Sciatic nerve (tissue), 2 donors: ENCODE measurements around the gene ITSN1. TPM values are rescaled to one million over a fixed set of nuclear protein-coding genes. Genes with fewer than 3 reads are reported as not detected.

Experiments
- ATAC-seq: fragments of 200-7000 bp; cut with Tn5 transposase; one replicate; pipeline ENCODE4 v1.9.1; 2020; ENCODE audit warnings: mild to moderate bottlenecking, moderate library complexity
- DNase-seq: peaks from one replicate; pipeline ENCODE4 v3.0.0-alpha.2; 2020; ENCODE audit warnings: low spot score
- intact Hi-C: fragments of 100-400 bp; cut with DNase I; formaldehyde crosslinking; loops from one replicate; pipeline ENCODE4 v1.14.2; 2022
- total RNA-seq: library from RNA; stranded (reverse); fragmentation: NEBNext Ultra II Directional; extraction: Animal tissue kit (Norgen Biotek cat#: 25700); gene quantifications from one replicate; pipeline ENCODE4 v1.2.1, GENCODE V29; 2021
- donor health status: DM: no; HTN: no; CAD: no.
- donor health status: DM: no; HTN: no; CAD: no.

Gene ITSN1
- total RNA-seq, 1 donor from 2014 or later: 88.8 TPM

DNA sequence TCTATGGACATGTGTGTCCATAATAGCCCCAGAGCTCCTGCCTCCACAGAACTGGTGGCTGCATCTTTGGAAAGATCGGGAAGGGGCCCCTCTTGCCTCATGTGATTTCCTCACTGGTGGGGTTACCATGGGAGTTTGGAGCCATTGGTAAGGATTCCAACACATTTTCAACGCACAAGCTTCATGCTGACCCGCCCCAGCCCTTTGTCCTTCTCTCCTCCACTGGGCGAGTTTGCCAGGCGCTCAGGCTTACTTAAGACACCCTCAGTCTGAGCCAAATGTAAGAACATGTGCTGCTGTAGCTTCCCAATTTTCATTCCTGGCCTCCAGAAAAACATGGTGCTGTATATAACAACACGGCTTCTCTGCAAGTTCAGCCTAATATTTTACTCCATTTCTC lies 200.9 kb downstream of the ITSN1 start:
- intact Hi-C loops: no loop called here
- ATAC-seq (peak; percentile 80), DNase-seq (peak; percentile 64)

GRCh38 chr21:33844104-33844889 lies 202.0 kb downstream of the ITSN1 start:
- peak; percentile 16 for ATAC-seq
- DNase-seq: peak; percentile 53
- intact Hi-C loops: no loop called here

DNA sequence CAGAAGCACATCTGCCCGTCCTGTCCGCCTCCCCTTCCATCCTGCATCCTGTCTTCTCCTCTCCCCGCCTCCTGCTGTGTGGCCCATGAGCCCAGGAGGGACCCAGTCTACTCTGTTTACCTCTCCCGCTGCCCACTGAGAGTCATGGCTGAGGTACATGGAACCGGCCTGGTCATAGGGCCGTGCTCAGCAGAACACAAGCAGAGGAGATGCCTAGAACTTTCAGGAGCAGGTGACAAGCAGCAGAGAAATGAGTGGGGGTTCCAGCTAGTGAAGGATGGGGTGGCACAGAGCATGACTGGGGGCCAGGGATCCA lies 202.5 kb downstream of the ITSN1 start:
- ATAC-seq (no peak), DNase-seq (no peak)
- intact Hi-C loops: no loop called here

GRCh38 chr21:33846141-33846540 lies 203.8 kb downstream of the ITSN1 start:
- no peak for DNase-seq
- intact Hi-C loops: no loop called here
- ATAC-seq: no peak

DNA sequence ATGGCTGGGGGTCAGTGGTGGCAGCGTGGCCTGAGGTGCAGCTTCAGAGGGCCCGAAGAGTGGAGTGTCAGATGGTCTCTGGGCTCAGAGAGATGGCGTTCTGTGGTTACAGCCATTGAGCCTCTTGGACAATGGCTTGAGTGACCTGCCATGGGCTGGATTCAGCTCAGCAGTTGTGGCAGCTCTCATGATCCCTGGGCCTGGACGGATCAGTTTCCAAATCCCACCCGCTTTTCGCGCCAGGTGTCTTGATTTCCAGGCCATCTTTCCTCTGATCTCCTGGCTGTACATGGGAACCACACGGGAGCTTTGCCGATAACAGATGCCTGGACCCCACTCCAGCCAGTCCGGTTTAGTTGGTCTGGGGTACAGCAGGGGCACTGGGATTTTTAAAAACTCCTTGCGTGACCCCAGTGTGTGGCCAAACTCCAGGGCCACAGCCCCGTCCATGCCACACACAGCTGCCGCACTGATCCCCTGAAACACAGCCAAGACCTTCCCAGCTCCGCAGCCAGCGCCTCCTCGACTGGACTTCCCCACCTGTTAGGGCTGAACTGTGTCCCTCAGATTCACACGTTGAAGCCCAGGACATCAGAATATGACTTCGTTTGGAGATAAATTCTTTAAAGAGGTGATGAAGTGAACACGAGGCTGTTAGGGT lies 205.4 kb downstream of the ITSN1 start:
- intact Hi-C loops: no loop called here
- ATAC-seq (no peak), DNase-seq (peak; percentile 47)

DNA sequence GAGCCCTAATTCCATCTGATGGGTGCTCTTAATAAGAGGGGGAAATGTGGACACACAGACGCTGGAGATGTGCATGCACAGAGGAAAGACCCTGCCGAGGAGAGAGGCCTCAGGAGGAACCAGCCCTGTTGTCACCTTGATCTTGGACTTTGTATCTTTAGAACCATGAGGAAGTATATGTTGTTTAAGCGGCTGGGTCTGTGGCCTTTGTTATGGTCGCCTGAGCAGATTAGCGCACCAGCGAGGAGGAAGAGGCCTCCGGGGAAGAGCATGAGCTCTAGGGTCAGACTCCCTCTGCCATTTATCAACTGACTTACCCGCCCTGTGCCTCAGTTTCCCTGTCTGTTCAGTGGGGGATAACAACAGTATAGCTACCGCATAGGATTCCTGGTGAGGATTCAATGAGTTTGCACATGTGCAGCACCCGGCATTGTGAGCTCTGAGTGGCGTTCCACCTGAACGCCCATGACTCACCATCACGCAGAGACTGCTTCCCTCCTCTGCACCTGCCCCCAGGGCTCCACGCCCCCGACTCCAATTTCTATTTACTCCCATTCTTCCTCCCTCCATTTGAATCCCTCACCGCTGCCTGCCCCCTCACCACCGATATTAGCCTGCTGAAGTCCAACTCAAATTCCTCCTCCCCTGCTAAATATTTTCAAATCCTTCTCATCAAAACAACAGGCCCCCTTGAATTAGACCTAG lies 206.1 kb downstream of the ITSN1 start:
- ATAC-seq (no peak), DNase-seq (peak; percentile 33)
- intact Hi-C loops: no loop called here

DNA sequence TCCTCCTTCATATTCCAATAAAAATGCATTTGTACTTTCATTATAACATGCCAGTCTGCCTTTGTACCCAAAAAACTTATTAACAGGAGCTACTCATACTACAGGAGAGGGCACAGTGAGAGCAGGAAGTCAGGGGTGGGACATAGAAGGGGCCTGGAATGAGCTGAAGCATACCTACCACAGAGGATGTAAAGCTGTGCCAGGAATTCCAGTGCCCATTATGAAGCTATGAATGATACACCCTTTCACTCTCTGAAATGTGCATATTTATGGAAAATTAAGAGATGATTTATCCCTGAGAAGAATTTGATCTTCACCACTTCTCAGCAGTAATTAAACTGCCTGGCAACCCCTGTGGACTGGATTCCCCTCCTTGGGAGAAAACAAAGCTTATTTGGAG lies 207.5 kb downstream of the ITSN1 start:
- ATAC-seq (no peak), DNase-seq (no peak)
- intact Hi-C loops: no loop called here

DNA sequence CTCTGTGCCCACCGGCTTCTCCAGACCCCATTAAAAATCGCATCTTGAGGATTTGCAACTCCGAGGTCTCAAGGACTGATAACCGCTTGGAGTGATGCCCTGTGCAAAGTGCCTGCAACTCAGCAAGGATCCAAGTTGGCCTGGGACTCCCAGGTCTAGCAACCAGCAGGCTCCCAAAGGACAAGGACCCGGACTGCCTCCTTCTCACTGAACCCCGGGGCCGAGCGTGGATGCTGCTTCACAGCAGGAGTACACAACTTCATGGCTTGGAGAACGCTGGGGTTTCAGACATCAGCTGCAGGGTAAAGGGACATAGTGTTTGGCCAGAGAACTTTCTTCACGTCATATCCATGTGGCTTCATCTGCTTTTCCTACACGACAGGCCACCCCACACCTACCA lies 208.1 kb downstream of the ITSN1 start:
- ATAC-seq: no peak
- intact Hi-C loops: no loop called here
- peak; percentile 56 for DNase-seq

- ATAC-seq (no peak), DNase-seq (peak; percentile 42)
- intact Hi-C loops: no loop called here
Observed at GRCh38 chr21:33850985-33851384, 208.7 kb downstream of the ITSN1 start.

DNA sequence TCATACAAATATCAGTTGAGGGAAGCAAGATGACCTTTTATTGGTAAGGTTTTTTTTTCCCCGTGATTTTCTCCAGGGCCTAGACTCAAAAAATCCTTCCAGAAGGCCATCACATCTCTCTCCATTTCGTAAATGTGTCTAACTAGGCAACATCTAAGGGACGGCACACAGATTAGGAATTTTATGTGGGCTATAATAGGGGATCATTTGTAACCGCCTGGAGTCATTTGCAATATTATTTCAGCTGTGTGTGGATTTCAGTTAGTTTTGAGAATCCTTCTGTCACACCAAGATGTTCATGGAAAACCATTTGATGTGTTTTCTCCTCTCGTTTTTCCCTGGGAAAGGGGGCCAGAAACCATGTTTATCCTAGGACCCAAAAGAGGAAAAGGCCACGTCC lies 210.2 kb downstream of the ITSN1 start:
- ATAC-seq: peak; percentile 81
- intact Hi-C loops: no loop called here

DNA sequence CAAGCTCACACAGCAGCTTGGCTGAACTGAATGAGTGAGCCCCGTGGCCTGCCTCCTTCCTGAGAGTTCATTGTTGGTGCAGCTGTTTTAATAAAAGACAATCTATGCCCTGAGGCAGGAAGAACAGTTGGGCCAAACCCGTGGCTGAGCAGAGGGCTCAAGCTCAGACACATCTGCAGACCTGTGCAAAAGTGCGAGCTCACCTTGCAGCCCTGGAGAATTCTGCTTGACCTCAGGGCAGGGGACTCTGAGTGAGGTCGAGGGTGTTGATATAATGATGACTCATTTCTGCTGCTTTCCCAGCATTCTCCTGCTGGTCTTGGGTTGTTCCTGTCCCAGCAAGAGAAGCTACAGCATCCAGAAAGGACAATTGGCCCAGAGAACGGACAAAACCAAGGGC lies 212.3 kb downstream of the ITSN1 start:
- intact Hi-C loops: no loop called here
- no peak for ATAC-seq
- DNase-seq: no peak

More for the DNA sequence above, 210.2 kb downstream of the ITSN1 start:
- no peak for DNase-seq

DNA sequence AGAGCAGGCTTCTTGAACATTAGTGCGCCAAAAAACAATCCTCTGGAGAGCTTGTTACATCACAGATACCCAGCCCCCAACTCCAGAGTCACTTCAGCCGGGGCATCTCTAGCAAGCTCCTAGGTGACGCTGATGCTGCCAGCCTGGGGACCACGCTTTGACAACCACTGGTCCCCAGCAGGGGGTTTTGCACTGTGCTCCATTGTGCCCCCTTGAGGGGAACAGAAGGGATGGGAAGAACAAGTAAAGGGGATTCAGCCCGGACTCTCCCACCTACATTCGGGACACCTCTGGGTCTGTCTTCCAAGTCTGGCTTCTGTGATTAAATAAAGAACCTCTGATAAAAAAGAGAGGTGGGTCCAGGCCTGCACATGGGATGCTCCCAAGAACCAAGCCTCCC lies 212.9 kb downstream of the ITSN1 start:
- intact Hi-C loops: no loop called here
- DNase-seq (peak; percentile 33), ATAC-seq (no peak)

- DNase-seq (no peak), ATAC-seq (no peak)
- intact Hi-C loops: no loop called here
Observed at GRCh38 chr21:33856893-33857527, 214.7 kb downstream of the ITSN1 start.

DNA sequence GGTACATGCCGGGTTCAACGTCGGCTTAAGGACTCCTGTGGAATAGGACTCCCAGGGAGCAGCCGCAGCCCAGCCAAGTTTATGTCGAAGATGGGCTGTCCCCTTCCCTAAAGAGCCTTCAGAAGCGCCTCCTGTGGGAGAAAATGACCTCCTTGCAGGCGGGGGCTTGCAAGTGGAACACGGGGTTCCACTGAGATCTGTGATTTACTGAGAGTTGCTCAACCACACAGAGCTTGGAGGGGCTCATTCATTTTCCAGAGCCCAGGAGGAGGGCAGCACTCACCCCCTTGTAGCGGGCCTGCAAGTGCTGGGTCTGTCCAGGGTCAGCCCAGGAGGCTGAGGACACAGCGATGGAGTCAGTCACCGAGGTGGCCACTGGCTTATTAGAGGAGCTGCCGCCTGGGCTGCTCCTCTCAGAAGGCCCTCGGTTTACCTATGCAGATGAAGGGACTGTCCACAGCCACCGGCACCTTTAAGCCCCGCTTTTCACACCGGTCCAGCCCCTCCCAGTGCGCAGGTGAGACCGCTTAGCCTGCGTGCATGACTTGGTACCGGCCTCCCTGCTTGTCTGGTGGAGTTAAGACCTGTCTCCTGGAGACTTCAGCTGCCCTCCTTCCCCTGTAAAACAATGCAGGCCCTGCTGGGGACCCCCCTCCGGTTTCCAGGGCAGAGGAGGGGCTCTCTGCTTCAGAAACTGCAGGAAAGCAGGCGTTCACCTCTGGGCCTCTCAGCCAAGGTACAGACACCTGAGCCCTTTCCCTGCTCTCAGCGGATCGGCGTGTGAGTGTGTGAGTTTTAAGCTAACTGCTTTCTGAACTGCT lies 215.8 kb downstream of the ITSN1 start:
- ATAC-seq: peak; percentile 6
- DNase-seq: no peak
- intact Hi-C loops: no loop called here

- peak; percentile 56 for ATAC-seq
- intact Hi-C loops: no loop called here
- DNase-seq: no peak
Observed at GRCh38 chr21:33858667-33859372, 216.5 kb downstream of the ITSN1 start.

DNA sequence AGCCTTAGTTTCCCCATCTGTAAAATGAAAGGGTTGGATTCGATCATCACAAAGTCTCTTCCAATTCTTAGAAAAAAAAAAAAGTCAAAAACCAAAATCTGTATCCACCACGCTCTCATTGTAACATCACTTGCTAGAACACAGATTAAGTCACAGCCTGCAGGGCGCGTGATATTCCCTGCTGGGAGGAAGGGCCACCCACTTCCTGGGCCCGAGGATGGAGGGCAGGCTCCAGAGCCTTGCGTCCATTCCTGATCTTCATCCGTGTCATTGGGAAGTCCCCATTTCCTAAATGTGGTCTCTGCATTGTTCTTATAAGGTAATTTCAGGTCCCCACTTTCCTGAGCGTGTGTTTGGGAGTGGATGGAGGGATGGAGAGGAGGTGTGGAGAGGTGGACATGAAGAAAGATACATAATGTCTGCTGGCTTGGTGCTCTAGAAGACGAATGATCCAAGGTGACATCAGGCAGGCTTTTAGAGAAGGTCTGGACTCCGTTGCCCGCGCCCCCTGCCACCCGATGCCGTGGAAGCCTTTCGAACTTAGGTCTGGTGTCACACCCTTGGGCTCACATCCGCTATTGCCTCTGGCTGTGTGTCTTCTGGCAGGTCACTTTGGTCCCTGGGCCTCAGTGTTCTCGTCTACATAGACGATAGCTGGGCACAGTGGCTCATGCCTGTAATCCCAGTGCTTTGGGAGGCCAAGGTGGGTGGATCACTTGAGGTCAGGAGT lies 217.2 kb downstream of the ITSN1 start:
- intact Hi-C loops: no loop called here
- DNase-seq (no peak), ATAC-seq (no peak)

DNA sequence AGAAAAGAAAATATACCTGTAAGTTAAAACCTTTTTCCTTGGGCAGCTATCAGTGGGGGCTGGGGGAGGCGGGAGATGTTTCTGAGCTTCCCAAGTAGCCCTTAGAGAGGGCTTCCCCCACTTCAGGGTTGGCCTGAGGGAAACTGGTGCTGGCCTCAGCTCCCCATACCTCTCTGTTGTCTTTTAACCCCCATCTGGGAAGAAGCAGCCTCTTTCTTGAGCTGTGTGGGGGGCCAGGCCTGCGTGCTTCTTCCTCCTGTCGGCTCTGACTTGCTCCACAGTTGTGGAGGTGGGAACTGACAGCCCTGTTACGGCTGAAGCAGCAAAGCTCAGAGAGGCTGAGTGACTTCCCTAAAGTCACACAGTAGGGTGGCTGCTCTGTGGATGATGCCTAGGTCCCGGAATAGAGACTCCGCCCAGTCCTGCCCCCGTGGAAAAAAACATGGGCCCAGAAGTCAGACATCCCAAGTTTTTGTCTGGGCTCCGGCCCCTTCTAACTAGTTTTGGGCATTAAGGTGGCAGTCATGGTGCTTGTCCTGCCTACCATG lies 218.1 kb downstream of the ITSN1 start:
- ATAC-seq (no peak), DNase-seq (no peak)
- intact Hi-C loops: no loop called here
